Measurements from ENCODE around the gene CEP72.

The CEP72 gene

GRCh38 chr5:669842-670395 is 57.8 kb downstream of the CEP72 start:
- H3K4me3 ChIP-seq (ENCODE audit: low read depth, low read length) = no peak overlapping the region
- TF ChIP-seq POLR2A (IDR thresholded peaks at IDR 0.05; ENCODE audit: extremely low read depth, insufficient read length) (no peak), MAX (IDR thresholded peaks at IDR 0.05; ENCODE audit: low read depth, low read length) (no peak), CTCF (IDR thresholded peaks at IDR 0.05; ENCODE audit: low read depth, low read length) (no peak), MYC (IDR thresholded peaks at IDR 0.05; ENCODE audit: low read depth, low read length) (no peak)
- no peak for DNase-seq (ENCODE audit: low read depth)

GRCh38 chr5:670396-671270 is 58.5 kb downstream of the CEP72 start:
- DNase-seq (ENCODE audit: low read depth) = no peak
- no peak overlapping the region for H3K4me3 ChIP-seq (ENCODE audit: low read depth, low read length)
- TF ChIP-seq CTCF (IDR thresholded peaks at IDR 0.05; ENCODE audit: low read depth, low read length) (no peak), MAX (IDR thresholded peaks at IDR 0.05; ENCODE audit: low read depth, low read length) (no peak), POLR2A (IDR thresholded peaks at IDR 0.05; ENCODE audit: extremely low read depth, insufficient read length) (no peak), MYC (IDR thresholded peaks at IDR 0.05; ENCODE audit: low read depth, low read length) (no peak)

- H3K4me3 ChIP-seq (ENCODE audit: low read depth, low read length) = no peak overlapping the region
- peak; percentile 77 for DNase-seq (ENCODE audit: low read depth)
- TF ChIP-seq CTCF (IDR thresholded peaks at IDR 0.05; ENCODE audit: low read depth, low read length) (peak; percentile 92), MYC (IDR thresholded peaks at IDR 0.05; ENCODE audit: low read depth, low read length) (no peak), MAX (IDR thresholded peaks at IDR 0.05; ENCODE audit: low read depth, low read length) (no peak), POLR2A (IDR thresholded peaks at IDR 0.05; ENCODE audit: extremely low read depth, insufficient read length) (peak; percentile 24)
These were observed 59.6 kb downstream of the CEP72 start for GRCh38 chr5:671459-672328.

GRCh38 chr5:672329-673160 is 60.4 kb downstream of the CEP72 start:
- H3K4me3 ChIP-seq (ENCODE audit: low read depth, low read length) = no peak overlapping the region
- DNase-seq (ENCODE audit: low read depth) = peak; percentile 58
- TF ChIP-seq MAX (IDR thresholded peaks at IDR 0.05; ENCODE audit: low read depth, low read length) (no peak), MYC (IDR thresholded peaks at IDR 0.05; ENCODE audit: low read depth, low read length) (no peak), CTCF (IDR thresholded peaks at IDR 0.05; ENCODE audit: low read depth, low read length) (no peak), POLR2A (IDR thresholded peaks at IDR 0.05; ENCODE audit: extremely low read depth, insufficient read length) (no peak)

All from NB4 (cell line).